CD14-positive monocyte (primary cell): Measurements from ENCODE around the gene SSU72. TPM values are rescaled to one million over a fixed set of nuclear protein-coding genes. Genes with fewer than 3 reads are reported as not detected.
"Not testable (repeated sequence)": the region's sequence is repeated elsewhere in the genome, so short reads cannot be mapped to it uniquely, and the experiment has no call there.

Experiments
- DNase-seq, 3 donors: peaks; one replicate each; pipeline ENCODE4 v3.0.0-alpha.2; 2011 to 2022
- H2AFZ ChIP-seq: 2 replicates; pipeline ENCODE4 v1.6.0; 2012; ENCODE audit warnings: mild to moderate bottlenecking, low read depth, low read length, inconsistent platforms; ENCODE audit not compliant: insufficient read depth, poor library complexity, severe bottlenecking
- H3K27ac ChIP-seq, 2 donors: 1 replicate in 1 of 2; 2 replicates in 1 of 2; pipeline ENCODE4 v1.5.1; 2012 to 2013; ENCODE audit warnings: low read length in 2 of 2, control low read depth in 1 of 2, inconsistent platforms in 1 of 2, low read depth in 1 of 2, mild to moderate bottlenecking in 1 of 2
- H3K27me3 ChIP-seq, 2 donors: one replicate each; pipeline versions ENCODE4 v1.6.0 to v1.6.1; 2011 to 2013; ENCODE audit warnings: low read length in 2 of 2; ENCODE audit not compliant: control insufficient read depth in 2 of 2, insufficient read depth in 2 of 2
- H3K36me3 ChIP-seq, 2 donors: replicated peaks in 1 of 2; 1 replicate in 1 of 2; 2 replicates in 1 of 2; pipeline versions ENCODE4 v1.5.1 to v1.6.1; 2012 to 2013; ENCODE audit warnings: low read length in 2 of 2, control low read depth in 1 of 2, inconsistent platforms in 1 of 2, mild to moderate bottlenecking in 1 of 2; ENCODE audit not compliant: insufficient read depth in 2 of 2, control insufficient read depth in 1 of 2
- H3K4me1 ChIP-seq, 2 donors: 1 replicate in 1 of 2; 2 replicates in 1 of 2; pipeline versions ENCODE4 v1.5.1 to v1.6.1; 2012 to 2013; ENCODE audit warnings: low read length in 2 of 2, control low read depth in 1 of 2, inconsistent platforms in 1 of 2, mild to moderate bottlenecking in 1 of 2, moderate library complexity in 1 of 2; ENCODE audit not compliant: insufficient read depth in 2 of 2, control insufficient read depth in 1 of 2
- H3K4me2 ChIP-seq: replicated peaks from 2 replicates; pipeline ENCODE3; 2012; ENCODE audit warnings: low read length, moderate library complexity, mild to moderate bottlenecking; ENCODE audit not compliant: poor library complexity, severe bottlenecking; ENCODE audit errors: extremely low read depth
- H3K4me3 ChIP-seq, 3 experiments: fragments of 200-600 bp in 1 of 3; sonication (generic) in 1 of 3; replicated peaks in 1 of 3; 1 replicate in 2 of 3; 2 replicates in 1 of 3; pipeline ENCODE4 v1.5.1; 2011 to 2013; ENCODE audit warnings: low read length in 3 of 3, mild to moderate bottlenecking in 3 of 3, control low read depth in 2 of 3, low read depth in 2 of 3, inconsistent platforms in 1 of 3, moderate library complexity in 1 of 3
- H3K79me2 ChIP-seq: 2 replicates; pipeline ENCODE4 v1.6.0; 2012; ENCODE audit warnings: mild to moderate bottlenecking, control low read depth, inconsistent platforms, low read length, moderate library complexity; ENCODE audit not compliant: insufficient read depth
- H3K9ac ChIP-seq: 2 replicates; pipeline ENCODE4 v1.6.0; 2017; ENCODE audit warnings: low read length, mild to moderate bottlenecking; ENCODE audit not compliant: insufficient read depth, poor library complexity, severe bottlenecking
- H3K9me3 ChIP-seq, 2 donors: replicated peaks in 1 of 2; 1 replicate in 1 of 2; 2 replicates in 1 of 2; pipeline versions ENCODE4 v1.5.1 to v1.6.1; 2012 to 2013; ENCODE audit warnings: low read length in 2 of 2, control low read depth in 1 of 2; ENCODE audit not compliant: control insufficient read depth in 1 of 2, insufficient read depth in 1 of 2
- H4K20me1 ChIP-seq: 2 replicates; pipeline ENCODE4 v1.6.0; 2012; ENCODE audit warnings: mild to moderate bottlenecking, low read length, control low read depth, moderate library complexity; ENCODE audit not compliant: insufficient read depth
- H3K27ac Mint-ChIP-seq, 7 donors: one replicate each; pipeline ENCODE4 v1.8.0; 2020; ENCODE audit warnings: mild to moderate bottlenecking in 7 of 7, mixed read lengths in 7 of 7, moderate library complexity in 6 of 7, inconsistent platforms in 2 of 7
- H3K27me3 Mint-ChIP-seq, 3 donors: one replicate each; pipeline ENCODE4 v1.8.0; 2021 to 2022; ENCODE audit warnings: low read depth in 3 of 3, mild to moderate bottlenecking in 3 of 3, mixed read lengths in 3 of 3, moderate library complexity in 3 of 3, inconsistent platforms in 1 of 3
- H3K36me3 Mint-ChIP-seq, 2 donors: one replicate each; pipeline ENCODE4 v1.8.0; 2020; ENCODE audit warnings: mixed read lengths in 2 of 2, inconsistent platforms in 1 of 2, mild to moderate bottlenecking in 1 of 2
- H3K4me1 Mint-ChIP-seq: one replicate; pipeline ENCODE4 v1.8.0; 2020; ENCODE audit warnings: mild to moderate bottlenecking, mixed read lengths
- H3K4me3 Mint-ChIP-seq, 2 donors: one replicate each; pipeline ENCODE4 v1.8.0; 2020; ENCODE audit warnings: mild to moderate bottlenecking in 2 of 2, mixed read lengths in 2 of 2, moderate library complexity in 1 of 2
- H3K9me3 Mint-ChIP-seq, 7 donors: one replicate each; pipeline ENCODE4 v1.8.0; 2020 to 2022; ENCODE audit warnings: mixed read lengths in 7 of 7, mild to moderate bottlenecking in 6 of 7, moderate library complexity in 6 of 7, inconsistent platforms in 2 of 7
- CTCF ChIP-seq: fragments of 200-600 bp; IDR thresholded peaks from one replicate; pipeline ENCODE4 v1.8.0; 2022; ENCODE audit warnings: antibody characterized with exemption, mild to moderate bottlenecking
- whole genome bisulfite sequencing: methylation state at CpG from one replicate; pipeline ENCODE4 v1.1.5; 2013; ENCODE audit warnings: missing lambda C conversion rate; ENCODE audit not compliant: insufficient coverage; 5-methylcytosine and 5-hydroxymethylcytosine counted together
- intact Hi-C, 2 donors: fragments of 100-400 bp; cut with micrococcal nuclease; formaldehyde crosslinking; loops; one replicate each; pipeline versions ENCODE4 v1.15.0 to v1.15.1; 2023
- polyA plus RNA-seq, 3 donors: library from polyadenylated mRNA; depleted of rRNA in 1 of 3; unstranded in 2 of 3; stranded (reverse) in 1 of 3; fragments of 300-500 nt in 2 of 3; fragments of >200 nt in 1 of 3; fragmentation: Illumina TruSeq in 2 of 3; gene quantifications; 1 replicate in 2 of 3; 2 replicates in 1 of 3; pipeline ENCODE4 v1.2.3, GENCODE V29; 2012 to 2021

SSU72 gene
- polyA plus RNA-seq, 3 donors = 88.1 to 168 (median 138) TPM

GRCh38 chr1:1505366-1505798 lies 69.3 kb downstream of the SSU72 start:
- peak in 1 of 3 donors; percentile 35 for DNase-seq
- H3K36me3 Mint-ChIP-seq, intact Hi-C loops, H3K79me2 ChIP-seq, H3K9me3 ChIP-seq, H3K27me3 Mint-ChIP-seq, H3K4me2 ChIP-seq, H3K27me3 ChIP-seq, H3K9me3 Mint-ChIP-seq, H4K20me1 ChIP-seq, H3K36me3 ChIP-seq: not testable (repeated sequence)
- Histone ChIP-seq H3K4me1 (peaks cover 10 to 18% of the 10 kb centered on the region in 2 donors), H3K27ac (peak overlapping the region; percentile 70 to 72), H2AFZ (peak overlapping the region; percentile 49), H3K9ac (peak overlapping the region; percentile 51), H3K4me3 (peak overlapping the region in 2 of 3 experiments; percentile 16 to 60)
- WGBS = no CpG with 5 or more reads among the region's 22 CpGs
- H3K4me3 Mint-ChIP-seq = peak overlapping the region; percentile 85 to 96
- H3K4me1 Mint-ChIP-seq = peaks cover 15% of the 10 kb centered on the region
- peak overlapping the region; percentile 97 to 99 (median 99) for H3K27ac Mint-ChIP-seq
- TF ChIP-seq CTCF = peak; percentile 40

GRCh38 chr1:1504777-1505365 lies 69.8 kb downstream of the SSU72 start:
- H3K4me1 ChIP-seq = peaks cover 10 to 18% of the 10 kb centered on the region in 2 donors
- H3K4me3 ChIP-seq = peak overlapping the region in 2 of 3 experiments; percentile 16 to 60
- H3K27me3 Mint-ChIP-seq, H3K36me3 Mint-ChIP-seq, H3K9me3 Mint-ChIP-seq, H4K20me1 ChIP-seq, intact Hi-C loops, H3K9me3 ChIP-seq, H3K36me3 ChIP-seq, H3K79me2 ChIP-seq, H3K27me3 ChIP-seq: not testable (repeated sequence)
- peaks cover 15% of the 10 kb centered on the region for H3K4me1 Mint-ChIP-seq
- peak overlapping the region; percentile 97 to 99 (median 99) for H3K27ac Mint-ChIP-seq
- WGBS = 43% methylated on average over 11 of the region's 16 CpGs
- peak; percentile 75 for TF ChIP-seq CTCF
- peak overlapping the region; percentile 70 to 72 for H3K27ac ChIP-seq
- peak overlapping the region; percentile 49 for H2AFZ ChIP-seq
- H3K9ac ChIP-seq = peak overlapping the region; percentile 51
- peak overlapping the region; percentile 85 to 96 for H3K4me3 Mint-ChIP-seq
- peak overlapping the region; percentile 44 for H3K4me2 ChIP-seq
- DNase-seq = peak; percentile 48 to 58 (median 55)

- H3K9ac ChIP-seq, H3K4me3 ChIP-seq, H3K27me3 ChIP-seq, H3K27me3 Mint-ChIP-seq, H3K4me1 Mint-ChIP-seq, H3K4me2 ChIP-seq, intact Hi-C loops, DNase-seq, H3K4me1 ChIP-seq, H3K4me3 Mint-ChIP-seq, H3K27ac ChIP-seq, H3K27ac Mint-ChIP-seq, H3K79me2 ChIP-seq, H4K20me1 ChIP-seq, H2AFZ ChIP-seq: not testable (repeated sequence)
- H3K36me3 ChIP-seq = peaks cover 20 to 40% of the 10 kb centered on the region in 2 donors
- peaks cover 17 to 32% (median 27%) of the 10 kb centered on the region in 7 donors for H3K9me3 Mint-ChIP-seq
- peaks cover 14 to 30% of the 10 kb centered on the region in 2 donors for H3K9me3 ChIP-seq
- WGBS = 99% methylated on average over 11 of the region's 18 CpGs
- H3K36me3 Mint-ChIP-seq = peaks cover 23 to 50% of the 10 kb centered on the region in 2 donors
Observed at GRCh38 chr1:1495461-1495975, 79.1 kb downstream of the SSU72 start.
